SK-N-MC (cell line): ENCODE results near the gene NPC1.

Experiments used
- EZH2 ChIP-seq: fragments of 200-600 bp; sonication (generic); IDR thresholded peaks from one replicate; pipeline ENCODE4 v1.6.1; 2017; ENCODE audit warnings: antibody characterized with exemption
- FOXP2 ChIP-seq: optimal IDR thresholded peaks from 2 replicates; pipeline ENCODE3; 2011; ENCODE audit warnings: mild to moderate bottlenecking, moderate library complexity; ENCODE audit not compliant: insufficient read depth; ENCODE audit errors: extremely low read length, control extremely low read depth
- POLR2AphosphoS5 ChIP-seq: IDR thresholded peaks from 2 replicates; pipeline ENCODE4 v1.6.1; 2012; ENCODE audit warnings: mild to moderate bottlenecking, low read depth, low read length, borderline replicate concordance

- TF ChIP-seq EZH2, result no peak
- no peak for TF ChIP-seq POLR2AphosphoS5
- no peak for TF ChIP-seq FOXP2
Observed at GRCh38 chr18:23629444-23629946, 43.2 kb upstream of the NPC1 start.
